Skin of body (tissue), 2 donors: ENCODE data around the gene SLAIN2. TPM values are rescaled to one million over a fixed set of nuclear protein-coding genes. Genes with fewer than 3 reads are reported as not detected.
"Not testable (repeated sequence)": the region's sequence is repeated elsewhere in the genome, so short reads cannot be mapped to it uniquely, and the experiment has no call there.

Source experiments
- DNase-seq: peaks from one replicate; lab custom pipeline; 2025; lab: John Stamatoyannopoulos, UW
- total RNA-seq: library from RNA; depleted of rRNA; stranded (reverse); fragments of >200 nt; gene quantifications from one replicate; pipeline ENCODE4 v1.2.3, GENCODE V29; 2014

SLAIN2 gene
- total RNA-seq = 58.0 TPM

- peak; percentile 97 for DNase-seq
Observed at GRCh38 chr4:48340965-48341775, at the start of gene SLAIN2. SLAIN2 (plus strand) TSS chr4:48341529; CDS start chr4:48341740, 211 bp downstream.

DNA sequence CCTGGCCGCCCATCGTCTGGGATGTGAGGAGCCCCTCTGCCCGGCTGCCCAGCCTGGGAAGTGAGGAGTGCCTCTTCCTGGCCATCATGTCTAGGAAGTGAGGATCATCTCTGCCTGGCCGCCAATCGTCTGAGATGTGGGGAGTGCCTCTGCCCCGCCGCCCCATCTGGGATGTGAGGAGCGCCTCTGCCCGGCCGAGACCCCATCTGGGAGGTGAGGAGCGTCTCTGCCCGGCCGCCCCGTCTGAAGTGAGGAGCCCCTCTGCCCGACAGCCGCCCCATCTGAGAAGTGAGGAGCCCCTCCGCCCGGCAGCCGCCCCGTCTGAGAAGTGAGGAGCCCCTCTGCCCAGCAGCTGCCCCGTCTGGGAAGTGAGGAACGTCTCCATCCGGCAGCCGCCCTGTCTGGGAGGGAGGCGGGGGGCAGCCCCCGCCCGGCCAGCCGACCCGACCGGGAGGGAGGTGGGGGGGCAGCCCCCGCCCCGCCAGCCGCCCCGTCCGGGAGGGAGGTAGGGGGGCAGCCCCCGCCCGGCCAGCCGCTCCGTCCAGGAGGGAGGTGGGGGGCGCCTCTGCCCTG lies 49.0 kb upstream of the SLAIN2 start:
- not testable (repeated sequence) for DNase-seq

DNA sequence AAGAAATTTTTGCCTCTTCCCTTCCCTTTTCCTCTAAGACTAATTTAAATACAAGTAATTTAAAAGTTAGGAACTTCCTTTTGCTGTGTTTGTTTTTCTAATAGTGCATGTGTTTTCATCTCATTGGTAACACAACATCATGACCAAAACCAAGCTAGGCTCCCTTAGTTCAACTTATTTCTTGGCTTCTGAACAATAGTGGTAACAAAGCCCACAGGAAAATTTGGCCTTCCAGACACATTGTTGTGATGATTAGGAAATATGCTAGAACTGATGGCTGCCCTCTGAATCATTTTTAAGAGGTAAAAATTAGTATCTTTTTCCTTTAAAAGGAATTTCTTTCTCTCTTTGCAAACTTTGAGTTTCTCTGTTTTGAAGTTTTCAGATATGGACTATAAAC lies 46.2 kb upstream of the SLAIN2 start:
- DNase-seq = no peak

- no peak for DNase-seq
Observed at GRCh38 chr4:48296365-48296764, 45.0 kb upstream of the SLAIN2 start.

GRCh38 chr4:48297256-48297846 lies 44.0 kb upstream of the SLAIN2 start:
- DNase-seq = no peak

DNA sequence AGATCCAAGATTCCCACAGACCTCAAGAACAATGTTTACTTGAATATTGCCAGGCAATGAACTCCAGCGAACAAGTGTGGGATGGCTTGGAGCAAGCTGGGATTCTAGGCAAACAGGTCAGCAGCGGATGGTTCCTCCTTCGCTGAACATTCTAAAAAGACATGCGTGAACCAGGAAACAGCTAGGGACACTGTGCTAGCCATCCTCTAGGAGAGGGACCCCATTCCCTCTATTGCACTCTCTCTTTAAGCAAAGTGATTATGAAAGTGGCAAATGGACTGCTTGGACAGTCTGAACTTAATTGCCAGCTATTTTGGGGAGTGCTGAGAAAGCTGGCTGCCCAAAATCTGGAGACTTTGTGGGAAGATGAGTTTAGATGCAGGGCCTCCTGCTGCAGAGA lies 41.8 kb upstream of the SLAIN2 start:
- no peak for DNase-seq

DNA sequence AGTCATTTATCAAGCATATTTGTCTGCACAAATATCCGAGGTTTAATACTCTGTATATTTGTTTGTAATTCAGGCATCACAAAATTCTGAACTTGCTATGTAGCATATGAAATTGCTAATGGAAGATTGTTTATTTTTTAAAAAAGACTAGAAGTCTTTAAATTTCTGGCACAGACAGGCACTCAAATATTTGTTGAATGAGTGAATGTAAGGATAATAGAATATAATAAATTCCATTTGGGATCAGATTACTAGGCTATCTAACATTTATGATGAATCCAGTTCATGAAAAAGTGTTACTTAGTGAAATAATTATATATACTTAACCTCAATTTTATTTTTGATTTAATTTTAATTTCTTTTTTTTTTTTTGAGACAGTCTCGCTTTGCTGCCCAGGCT lies 41.3 kb upstream of the SLAIN2 start:
- no peak for DNase-seq

- DNase-seq = no peak
Observed at GRCh38 chr4:48305508-48305907, 35.8 kb upstream of the SLAIN2 start.

DNA sequence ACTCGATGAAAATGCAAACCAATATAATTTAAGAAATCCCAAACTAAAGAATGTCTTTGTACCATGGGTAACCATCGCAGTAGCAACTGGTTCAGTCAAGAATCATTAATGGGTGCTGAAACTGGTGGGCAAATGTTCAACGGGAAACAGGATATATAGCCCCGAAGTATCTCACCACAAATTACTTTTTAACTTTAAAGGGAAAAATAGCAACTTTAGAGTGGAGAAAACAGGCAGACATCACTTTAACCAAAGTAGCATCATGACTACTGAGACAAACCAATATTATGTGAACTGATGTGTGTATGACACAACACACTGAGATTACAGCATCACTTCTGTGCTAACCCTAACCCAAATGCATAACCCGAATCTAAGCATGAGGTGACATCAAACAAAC lies 33.8 kb upstream of the SLAIN2 start:
- no peak for DNase-seq

- no peak for DNase-seq
Observed at GRCh38 chr4:48308901-48309300, 32.4 kb upstream of the SLAIN2 start.

- DNase-seq = no peak
Observed at GRCh38 chr4:48311896-48312295, 29.4 kb upstream of the SLAIN2 start.

DNA sequence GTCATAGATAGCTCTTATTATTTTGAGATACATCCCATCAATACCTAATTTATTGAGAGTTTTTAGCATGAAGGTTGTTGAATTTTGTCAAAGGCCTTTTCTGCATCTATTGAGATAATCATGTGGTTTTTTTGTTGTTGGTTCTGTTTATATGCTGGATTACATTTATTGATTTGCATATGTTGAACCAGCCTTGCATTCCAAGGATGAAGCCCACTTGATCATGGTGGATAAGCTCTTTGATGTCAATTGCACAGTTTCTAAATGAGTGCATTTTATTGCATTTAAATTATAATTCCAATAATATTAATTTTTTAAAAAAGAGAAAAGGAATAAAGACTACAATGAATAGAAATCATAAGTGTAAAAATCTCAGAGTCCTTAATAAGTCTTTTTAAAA lies 26.6 kb upstream of the SLAIN2 start:
- not testable (repeated sequence) for DNase-seq

DNA sequence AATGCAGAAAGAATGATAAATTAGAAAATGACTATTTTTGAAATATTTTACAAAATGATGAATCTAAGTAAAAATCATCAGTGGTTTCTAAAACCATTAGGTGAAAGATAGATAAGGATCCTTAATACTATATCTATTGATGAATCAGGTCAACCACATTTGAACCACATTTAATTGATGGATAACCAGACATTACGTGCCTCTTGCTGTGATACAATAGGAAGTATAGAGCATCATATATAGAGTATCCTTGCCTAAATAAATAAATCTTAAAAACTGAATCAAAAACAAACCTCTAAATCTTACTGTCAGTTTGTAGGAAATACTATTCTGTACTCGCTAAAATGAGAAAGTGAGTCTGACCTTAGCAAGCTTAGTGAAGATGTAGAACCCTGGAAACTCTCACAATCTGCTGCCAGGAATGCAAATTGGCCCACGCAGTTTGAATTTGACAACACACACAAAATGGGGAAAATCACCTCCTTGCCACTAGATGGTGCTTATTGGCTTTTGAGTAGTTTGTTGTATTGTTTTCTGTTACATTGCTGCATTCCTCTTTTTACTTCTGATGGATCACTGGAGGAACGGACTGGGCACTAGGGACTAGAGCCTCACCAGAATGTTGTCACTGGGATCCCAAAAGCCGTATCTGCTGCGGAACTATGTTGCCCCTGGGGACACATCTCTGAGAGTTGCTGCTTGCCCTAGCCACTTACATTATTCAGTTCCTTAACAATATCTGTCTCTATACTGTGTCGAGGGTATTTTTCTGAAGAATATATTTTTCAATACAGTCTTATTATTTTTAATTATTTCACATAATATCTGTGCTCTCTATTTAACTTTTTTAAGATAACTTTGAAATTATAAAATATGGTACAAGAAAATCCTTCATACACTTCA lies 25.4 kb upstream of the SLAIN2 start:
- DNase-seq = peak; percentile 39

DNA sequence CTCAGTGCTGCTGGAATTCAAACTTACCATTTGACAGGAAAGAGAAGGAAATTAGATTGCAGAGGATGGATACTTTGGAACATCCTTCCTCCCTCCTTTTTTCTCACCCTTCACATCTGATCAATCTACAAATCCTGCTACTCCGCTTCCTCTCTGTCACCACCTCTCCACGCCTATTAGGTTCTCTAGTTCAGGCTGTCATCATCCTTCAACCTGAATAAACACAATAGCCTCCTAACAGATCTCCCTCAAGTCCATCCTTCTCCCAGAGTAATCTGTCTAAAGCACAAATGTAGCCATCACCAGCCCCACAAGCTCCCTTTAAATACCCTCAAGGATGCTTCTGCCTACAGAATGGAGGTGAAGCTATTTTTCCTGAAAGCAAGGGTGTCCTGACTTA lies 20.0 kb upstream of the SLAIN2 start:
- no peak for DNase-seq

DNA sequence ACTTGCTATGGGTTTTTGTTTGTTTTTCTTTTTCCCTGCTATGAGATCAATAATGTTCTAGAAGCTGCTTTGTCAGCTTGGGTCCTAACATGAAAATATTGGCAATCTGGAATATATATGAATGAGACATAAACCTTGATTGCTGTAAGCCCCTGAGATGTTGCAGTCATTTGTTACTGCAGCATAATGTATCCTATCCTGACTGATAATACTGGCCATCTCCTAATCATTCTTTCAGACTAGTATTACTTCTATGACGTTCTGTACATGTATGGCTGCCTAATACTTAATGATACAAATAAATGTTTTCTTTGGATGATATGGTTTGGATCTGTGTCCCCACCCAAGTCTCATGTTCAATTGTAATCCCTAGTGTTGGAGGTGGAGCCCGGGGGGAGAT lies 19.3 kb upstream of the SLAIN2 start:
- no peak for DNase-seq

DNA sequence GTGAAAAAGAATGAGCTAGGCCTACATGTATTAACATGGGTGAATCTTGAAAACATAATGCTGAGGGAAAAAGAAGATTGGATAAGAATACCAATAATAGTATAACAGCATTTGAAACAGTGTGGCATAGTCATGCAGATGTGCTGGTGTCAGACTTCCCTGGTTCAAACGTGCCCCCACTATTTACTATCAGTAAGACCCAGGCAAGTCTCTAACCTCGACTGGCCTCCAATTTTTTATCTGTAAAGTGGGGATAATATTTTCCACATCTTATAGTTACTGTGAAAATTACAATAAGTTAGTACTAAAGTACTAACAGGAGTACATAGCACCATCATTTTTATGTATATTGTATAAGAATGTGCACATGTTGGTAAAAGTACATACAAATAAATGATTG lies 17.0 kb upstream of the SLAIN2 start:
- DNase-seq = no peak

GRCh38 chr4:48329193-48329592 lies 12.1 kb upstream of the SLAIN2 start:
- DNase-seq = no peak

GRCh38 chr4:48329976-48330375 lies 11.4 kb upstream of the SLAIN2 start:
- DNase-seq = no peak

- no peak for DNase-seq
Observed at GRCh38 chr4:48331577-48332330, 9.6 kb upstream of the SLAIN2 start.

GRCh38 chr4:48332661-48333060 lies 8.7 kb upstream of the SLAIN2 start:
- DNase-seq = no peak

GRCh38 chr4:48333587-48333986 lies 7.7 kb upstream of the SLAIN2 start:
- no peak for DNase-seq
